DMS153 (cell line): ENCODE measurements around the gene GNA12.

ENCODE experiments used
- DNase-seq: peaks from one replicate; lab custom pipeline; 2025; lab: John Stamatoyannopoulos, UW

The GNA12 gene

DNA sequence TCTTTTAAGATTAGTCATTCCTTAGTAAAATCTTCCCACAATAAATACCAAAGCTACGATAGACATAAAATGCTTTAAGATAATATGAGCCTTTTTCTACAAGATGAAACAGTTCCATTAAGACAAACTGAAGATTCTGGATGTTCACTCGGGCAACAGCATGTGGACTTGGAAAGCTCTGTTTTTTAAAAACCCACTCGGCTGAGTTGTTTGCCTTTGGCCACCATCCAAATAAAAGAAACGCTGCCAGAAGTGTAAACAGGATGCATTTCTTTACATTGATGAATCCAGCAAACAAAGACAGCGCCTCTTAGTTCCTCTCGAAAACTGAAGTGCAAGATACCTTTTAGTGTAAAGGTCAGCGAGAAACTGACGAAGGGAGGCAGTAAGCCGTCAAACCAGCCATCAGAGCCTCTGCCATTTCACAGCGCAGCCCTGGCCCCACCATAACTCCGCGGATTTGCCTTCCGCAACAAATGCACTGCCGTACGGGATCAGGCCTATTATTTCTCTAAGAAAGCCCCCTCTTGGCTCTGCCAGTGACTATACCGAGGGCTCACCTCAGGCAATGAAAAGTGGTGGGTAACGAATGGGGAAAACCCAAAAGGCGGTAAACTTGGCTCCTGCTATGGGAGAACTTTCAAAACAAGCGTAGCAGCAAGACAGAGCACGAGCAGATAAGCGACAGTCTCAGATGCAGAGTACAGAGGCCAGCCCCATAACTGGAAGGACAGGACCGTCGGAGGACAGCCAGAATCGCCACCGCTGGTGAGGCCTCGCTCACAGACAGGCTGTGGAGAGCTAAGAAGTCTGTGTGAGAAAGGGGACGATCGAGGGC, 41.4 kb downstream of the GNA12 start:
- DNase-seq = peak; percentile 90

DNA sequence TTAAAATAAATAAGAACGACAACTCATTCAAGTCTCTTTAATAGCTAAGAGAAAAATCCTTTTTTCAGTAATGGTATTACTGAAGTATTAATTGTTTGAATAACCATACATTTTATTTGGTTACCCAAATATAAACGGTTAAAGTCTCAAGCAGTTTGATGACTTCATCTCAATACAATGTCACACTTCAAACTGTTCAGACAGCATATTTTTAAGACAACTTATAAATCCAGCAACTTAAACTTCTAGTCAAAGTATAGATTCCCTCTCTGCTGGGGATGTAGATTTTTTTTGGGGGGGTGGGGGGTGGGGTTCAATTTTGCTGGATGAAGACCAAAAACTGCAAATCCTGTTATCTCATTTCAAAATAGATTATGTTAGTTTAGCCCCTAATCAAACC, 42.0 kb downstream of the GNA12 start:
- no peak for DNase-seq

DNA sequence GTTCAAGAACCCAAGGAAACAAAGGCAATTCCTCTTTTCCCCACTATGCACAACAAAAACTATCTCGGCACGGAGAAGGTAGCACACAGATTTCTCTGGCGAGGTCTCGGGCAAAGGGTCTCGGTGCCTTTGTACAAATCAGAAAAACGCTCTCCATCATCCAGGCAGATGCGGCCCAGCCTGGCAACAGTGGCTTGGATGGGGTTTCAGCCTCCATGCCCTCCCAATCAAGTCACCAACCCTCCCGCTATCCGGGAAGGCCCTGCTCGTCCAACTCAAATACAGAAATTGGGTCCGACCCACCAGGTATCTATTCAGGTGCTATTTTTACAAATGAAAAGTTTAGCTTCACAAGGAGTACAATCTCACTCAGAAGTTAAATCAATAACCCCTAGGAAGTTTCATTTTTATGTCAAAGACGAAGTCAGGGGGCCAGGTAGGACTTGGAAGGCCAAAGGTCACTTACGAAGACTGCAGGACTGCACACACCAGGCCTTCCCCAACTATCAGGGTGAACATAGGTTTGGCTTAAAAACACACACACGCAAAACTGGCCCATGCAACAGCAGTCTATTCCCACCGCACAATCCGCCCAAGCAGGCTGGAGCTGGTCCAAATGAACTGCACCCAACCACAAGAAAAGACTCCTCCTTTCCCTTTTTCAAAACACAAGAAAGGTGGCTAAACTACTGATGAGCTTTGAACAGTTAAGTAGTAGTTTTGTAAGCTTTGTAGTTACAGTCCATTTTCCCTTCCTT, 43.0 kb downstream of the GNA12 start:
- no peak for DNase-seq

DNA sequence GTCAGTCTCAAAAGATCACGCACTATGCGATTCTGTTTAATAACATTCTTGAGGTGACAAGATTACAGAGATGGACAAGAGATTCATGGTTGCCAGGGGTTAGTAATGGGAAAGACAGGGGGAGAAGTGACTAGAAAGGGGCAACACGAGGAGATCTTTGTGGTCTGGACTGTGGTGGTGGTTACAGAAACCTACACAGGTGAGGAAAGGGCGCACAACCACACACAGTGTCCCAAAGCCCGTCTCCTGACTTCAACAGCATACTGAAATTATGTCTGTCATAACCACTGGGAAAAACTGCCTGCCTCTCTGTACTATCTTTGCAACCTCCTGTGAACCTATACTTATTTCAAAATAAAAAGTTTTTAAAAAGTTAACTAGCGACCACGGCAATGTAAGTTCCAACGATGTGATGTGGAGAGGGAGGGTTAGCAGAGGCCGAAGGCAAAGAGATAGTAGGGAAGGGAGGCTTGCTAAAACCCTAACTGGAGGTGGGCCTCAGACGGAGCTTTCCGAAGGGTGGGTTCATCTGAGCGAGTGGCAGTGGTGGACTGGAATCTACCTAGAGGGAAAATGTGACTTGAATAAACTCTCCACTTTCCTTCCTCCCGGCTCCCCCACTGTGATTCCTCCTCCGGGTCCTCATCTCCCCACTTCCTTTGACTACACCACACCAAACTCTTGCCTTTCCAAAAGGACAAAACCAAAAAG, 43.7 kb downstream of the GNA12 start:
- DNase-seq = no peak

DNA sequence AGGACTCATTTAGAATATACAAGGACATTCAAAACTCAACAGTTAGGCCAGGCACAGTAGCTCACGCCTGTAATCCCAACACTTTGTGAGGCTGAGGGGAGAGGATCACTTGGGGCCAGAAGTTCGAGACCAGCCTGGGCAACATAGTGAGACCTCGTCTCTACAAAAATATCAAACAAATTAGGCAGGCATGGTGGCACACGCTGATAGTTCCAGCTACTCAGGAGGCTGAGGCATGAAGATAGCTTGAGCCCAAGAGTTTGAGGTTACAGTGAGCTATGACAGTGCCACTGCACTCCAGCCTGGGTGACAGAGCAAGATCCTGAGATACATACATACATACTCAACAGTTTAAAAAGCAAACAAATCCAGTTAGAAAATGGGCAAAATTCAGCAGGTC, 44.9 kb downstream of the GNA12 start:
- DNase-seq = no peak

GRCh38 chr7:2798669-2799068, 45.4 kb downstream of the GNA12 start:
- DNase-seq = no peak

DNA sequence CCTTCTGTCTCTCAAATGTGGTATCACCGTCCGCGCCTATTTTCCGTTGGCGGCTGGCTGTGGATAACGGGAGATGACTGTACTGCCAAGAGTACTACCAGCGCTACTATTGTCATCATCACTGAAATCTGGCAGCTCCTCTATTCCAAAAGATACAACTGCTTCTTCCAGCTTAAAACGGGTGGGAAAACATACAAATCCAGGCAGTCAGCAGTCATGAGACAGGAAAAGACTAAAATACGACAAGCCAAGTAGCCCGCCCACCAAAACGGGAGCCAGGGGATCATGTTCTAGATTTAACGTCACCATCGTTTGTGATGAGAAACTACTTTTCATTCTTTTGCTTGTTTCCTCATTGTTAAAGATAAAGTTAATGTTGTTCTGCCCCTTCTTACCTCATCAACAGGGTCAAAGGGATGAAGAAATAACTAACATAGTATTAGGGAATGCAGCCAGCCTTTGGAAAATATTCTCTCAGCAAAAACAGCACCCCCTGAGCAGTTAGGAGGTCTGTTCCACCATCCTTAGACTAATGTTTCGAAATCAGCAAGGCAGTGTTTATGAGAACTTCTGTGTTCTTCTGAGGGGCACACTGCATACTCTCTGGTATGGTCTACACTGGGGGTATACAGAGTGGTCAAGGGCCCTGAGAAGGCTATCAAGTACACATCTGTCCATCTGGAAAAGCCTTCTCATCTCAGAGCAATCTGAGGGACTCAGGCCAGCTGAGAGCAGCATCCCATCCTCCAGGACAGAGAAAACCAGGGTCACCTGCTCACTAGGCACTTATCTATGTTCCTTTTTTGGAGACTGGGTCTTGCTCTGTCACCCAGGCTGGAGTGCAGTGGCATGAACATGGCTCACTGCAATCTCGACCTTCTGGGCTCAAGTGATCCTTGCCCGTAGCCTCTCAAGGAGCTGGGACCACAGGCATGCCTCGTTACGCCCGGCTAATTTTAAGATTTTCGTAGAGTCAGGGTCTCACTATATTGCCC, 47.5 kb downstream of the GNA12 start:
- no peak for DNase-seq

DNA sequence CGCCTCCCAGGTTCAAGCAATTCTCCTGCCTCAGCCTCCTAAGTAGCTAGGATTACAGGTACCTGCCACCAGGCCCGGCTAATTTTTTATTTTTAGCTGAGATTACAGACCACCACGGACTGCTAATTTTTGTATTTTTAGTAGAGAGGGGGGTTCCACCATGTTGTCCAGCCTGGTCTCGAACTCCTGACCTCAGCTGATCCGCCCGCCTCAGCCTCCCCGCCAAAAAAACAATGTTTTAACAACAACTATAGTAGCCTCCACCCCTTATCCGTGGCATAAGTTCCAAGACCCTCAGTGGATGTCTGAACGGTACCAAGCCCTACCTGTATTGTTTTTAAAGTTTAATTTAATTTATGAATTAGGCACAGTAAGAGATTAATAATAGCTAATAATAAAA, 48.2 kb downstream of the GNA12 start:
- no peak for DNase-seq

DNA sequence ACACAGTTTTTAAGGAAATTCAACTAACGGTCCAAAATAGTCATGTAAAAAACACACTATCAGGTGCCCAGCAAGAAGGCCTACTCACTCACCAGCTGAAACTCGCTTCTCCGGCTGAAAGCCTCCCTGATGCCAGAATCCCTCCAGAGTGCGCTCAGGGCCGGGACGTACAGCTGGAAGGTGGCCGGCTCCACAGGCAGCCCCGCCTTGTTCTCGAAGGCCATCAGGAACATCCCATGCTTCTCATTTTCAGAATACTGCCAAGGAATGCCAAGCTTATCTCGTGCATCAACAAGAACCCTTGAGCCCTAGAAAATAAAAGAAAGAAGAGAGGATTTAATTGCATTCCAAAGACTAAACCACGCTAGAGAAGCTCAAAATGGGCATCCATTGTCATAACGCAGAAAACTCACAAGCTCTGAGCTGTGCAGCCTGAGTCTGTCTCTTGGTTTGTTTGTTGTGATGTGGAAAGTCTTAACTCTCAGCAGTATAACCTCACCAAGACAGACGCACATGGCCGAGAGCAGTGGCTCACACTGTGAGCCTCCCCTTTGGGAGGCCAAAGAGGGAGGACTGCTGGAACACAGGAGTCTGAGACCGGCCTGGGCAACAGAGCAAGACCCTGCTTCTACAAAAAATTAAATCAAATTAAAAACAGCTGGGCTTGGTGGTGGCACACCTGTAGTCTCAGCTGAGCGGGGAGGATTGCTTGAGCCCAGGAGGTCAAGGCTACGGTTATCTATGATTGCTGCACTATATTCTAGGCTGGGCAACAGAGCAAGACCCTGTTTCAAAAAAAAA, 49.1 kb downstream of the GNA12 start:
- DNase-seq = no peak

DNA sequence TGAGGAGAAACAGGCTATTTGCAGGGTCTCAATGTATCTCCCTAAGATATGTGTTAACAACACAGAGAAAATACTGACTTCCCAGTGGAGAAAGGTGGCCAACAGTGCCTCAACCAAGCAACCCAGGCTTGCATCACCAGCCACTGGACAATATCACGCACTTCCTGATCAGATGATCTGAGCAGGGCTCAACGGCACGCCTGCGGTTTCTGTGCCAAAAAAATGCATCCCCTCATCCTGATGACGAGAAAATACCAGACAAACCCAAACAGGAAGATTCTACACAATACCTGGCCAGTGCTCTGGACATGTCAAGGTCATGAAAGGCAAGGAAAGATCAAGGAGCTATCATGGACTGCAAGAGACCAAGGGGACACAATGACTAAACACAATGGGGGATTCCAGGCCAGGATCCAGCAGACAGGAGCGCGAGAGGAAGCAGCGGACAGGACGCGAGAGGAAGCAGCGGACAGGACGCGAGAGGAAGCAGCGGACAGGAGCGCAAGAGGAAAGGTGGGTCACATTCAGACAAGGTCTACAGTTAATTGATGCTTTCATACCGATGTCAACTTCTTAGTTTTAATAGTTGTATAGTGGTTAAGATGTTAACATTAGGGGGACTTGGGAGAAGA, 51.1 kb downstream of the GNA12 start:
- DNase-seq = no peak

GRCh38 chr7:2792235-2792634, 51.9 kb downstream of the GNA12 start:
- DNase-seq = no peak

- no peak for DNase-seq
Measured at GRCh38 chr7:2791390-2791789, 52.7 kb downstream of the GNA12 start.

DNA sequence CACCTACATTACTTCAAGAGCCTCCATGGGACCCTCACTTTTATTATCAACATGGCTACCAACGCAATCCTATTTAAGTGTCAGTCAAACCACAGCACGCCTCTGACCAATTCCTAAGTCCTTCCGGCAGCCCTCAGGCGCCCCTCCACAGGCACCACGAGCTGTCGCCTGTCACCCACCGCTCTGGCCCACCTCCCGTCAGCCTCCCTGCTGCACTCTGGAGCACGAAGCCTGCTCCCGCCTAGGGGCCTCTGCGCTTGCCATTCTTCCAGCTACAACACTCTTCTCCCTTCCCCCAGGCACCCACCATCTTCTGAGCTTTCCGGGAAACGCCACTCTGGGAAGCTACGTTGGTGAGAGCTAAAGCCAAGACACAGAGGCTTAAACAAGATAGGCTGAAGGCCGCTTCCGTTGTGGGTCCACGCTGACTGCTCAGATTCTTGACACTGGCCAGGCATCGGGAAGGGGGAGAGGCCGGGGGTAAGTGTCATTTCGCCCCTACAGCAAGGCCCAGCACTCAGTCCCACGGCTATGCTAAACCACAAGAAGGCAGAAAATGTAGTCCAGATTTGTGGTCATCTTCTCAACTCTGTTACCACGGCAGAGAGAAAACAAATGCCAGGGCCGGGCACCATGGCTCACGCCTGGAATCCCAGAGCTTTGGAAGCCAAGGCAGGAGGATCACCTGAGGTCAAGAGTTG, 56.7 kb downstream of the GNA12 start:
- no peak for DNase-seq

- DNase-seq = no peak
Measured at GRCh38 chr7:2786607-2787116, 57.4 kb downstream of the GNA12 start.

GRCh38 chr7:2785071-2785500, 59.0 kb downstream of the GNA12 start:
- DNase-seq = no peak

GRCh38 chr7:2782565-2782964, 61.5 kb downstream of the GNA12 start:
- DNase-seq = no peak

DNA sequence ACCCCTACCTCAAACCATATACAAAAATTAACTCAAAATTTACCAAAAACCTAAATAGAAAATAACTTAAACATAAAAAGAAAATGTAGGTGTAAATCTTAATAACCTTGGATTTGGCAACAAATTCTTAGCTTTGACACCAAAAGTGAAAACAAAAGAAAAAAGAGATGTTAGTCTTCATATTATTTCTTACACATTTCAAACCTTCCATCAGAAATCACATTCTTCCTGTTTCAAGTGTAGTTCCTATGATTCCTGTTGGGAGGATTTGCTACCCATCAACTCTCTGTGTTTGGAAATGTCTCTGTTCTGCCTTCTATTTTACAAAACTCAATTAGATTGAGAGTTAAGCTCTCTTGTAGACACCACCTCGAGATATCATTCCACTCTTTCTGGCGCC, 62.0 kb downstream of the GNA12 start:
- no peak for DNase-seq

- DNase-seq = no peak
Measured at GRCh38 chr7:2781636-2782035, 62.5 kb downstream of the GNA12 start.

- no peak for DNase-seq
Measured at GRCh38 chr7:2779051-2779450, 65.1 kb downstream of the GNA12 start.
